ENCODE data around the gene CD2. TPM values are rescaled to one million over a fixed set of nuclear protein-coding genes. Genes with fewer than 3 reads are reported as not detected.

Gene CD2
- total RNA-seq, 1 experiment from 2014 or later, result not detected

GRCh38 chr1:116814926-116815723 lies 60.9 kb downstream of the CD2 start:
- Histone ChIP-seq H3K36me3 (no peaks in the 10 kb centered on the region), H3K9me3 (peaks cover 11% of the 10 kb centered on the region), H3K4me3 (no peak overlapping the region), H3K27me3 (no peaks in the 10 kb centered on the region)
- DNase-seq, result no peak

GRCh38 chr1:116817582-116818064 lies 63.4 kb downstream of the CD2 start:
- peak; percentile 37 for DNase-seq
- no peaks in the 10 kb centered on the region for H3K27me3 ChIP-seq
- no peak overlapping the region for H3K4me3 ChIP-seq
- no peaks in the 10 kb centered on the region for H3K36me3 ChIP-seq
- H3K9me3 ChIP-seq, result peaks cover 3% of the 10 kb centered on the region

Other genes with a start within 250 kb of the CD2 start
- gene CD58, start 183.4 kb upstream of the CD2 start, total RNA-seq (2014; rRNA removed; shearing (Covaris generic); ENCODE audit: low replicate concordance), result 21.9 and 53.0 TPM in 2 replicates
- gene IGSF3, start 86.7 kb upstream of the CD2 start, total RNA-seq (2014; rRNA removed; shearing (Covaris generic); ENCODE audit: low replicate concordance), result 4.6 and 5.0 TPM in 2 replicates
- 35.6 and 56.6 TPM in 2 replicates for gene PTGFRN, start 155.5 kb downstream of the CD2 start, total RNA-seq (2014; rRNA removed; shearing (Covaris generic); ENCODE audit: low replicate concordance)
- gene CD101, start 247.3 kb downstream of the CD2 start, total RNA-seq (2014; rRNA removed; shearing (Covaris generic); ENCODE audit: low replicate concordance), result 0.35 and 0.63 TPM in 2 replicates